Mesendoderm (in vitro differentiated cells): ENCODE data around the gene GAPDHS.

ENCODE experiments used
- DNase-seq: peaks from one replicate; pipeline ENCODE4 v3.0.0; 2013
- H2AK5ac ChIP-seq: 2 replicates; pipeline ENCODE4 v1.6.1; 2013; ENCODE audit warnings: low read length, inconsistent platforms
- H2BK120ac ChIP-seq: 2 replicates; pipeline ENCODE4 v1.6.1; 2013; ENCODE audit warnings: low read depth, mild to moderate bottlenecking, low read length, moderate library complexity, mixed read lengths
- H2BK15ac ChIP-seq: replicated peaks from 2 replicates; pipeline ENCODE4 v1.6.1; 2013; ENCODE audit warnings: low read depth, mild to moderate bottlenecking, moderate library complexity
- H2BK5ac ChIP-seq: 2 replicates; pipeline ENCODE4 v1.6.1; 2013; ENCODE audit warnings: low read length, inconsistent platforms
- H3K18ac ChIP-seq: 2 replicates; pipeline ENCODE4 v1.6.1; 2013; ENCODE audit warnings: mild to moderate bottlenecking, low read length, mixed read lengths
- H3K23ac ChIP-seq: one replicate; pipeline ENCODE4 v1.6.1; 2013; ENCODE audit warnings: low read length
- H3K27ac ChIP-seq: 2 replicates; pipeline ENCODE4 v1.5.1; 2013; ENCODE audit warnings: low read depth, mild to moderate bottlenecking, inconsistent platforms, low read length, moderate library complexity
- H3K27me3 ChIP-seq: 2 replicates; pipeline ENCODE4 v1.6.1; 2013; ENCODE audit warnings: low read length, control low read depth, mild to moderate bottlenecking, inconsistent platforms; ENCODE audit not compliant: insufficient read depth, poor library complexity
- H3K36me3 ChIP-seq: 2 replicates; pipeline ENCODE4 v1.6.1; 2013; ENCODE audit warnings: low read length, inconsistent platforms; ENCODE audit not compliant: control insufficient read depth, insufficient read depth
- H3K4ac ChIP-seq: one replicate; pipeline ENCODE4 v1.6.1; 2013; ENCODE audit warnings: low read depth, mild to moderate bottlenecking, low read length, moderate library complexity
- H3K4me1 ChIP-seq: 2 replicates; pipeline ENCODE4 v1.6.1; 2013; ENCODE audit warnings: low read depth, low read length, inconsistent platforms; ENCODE audit not compliant: control insufficient read depth
- H3K4me2 ChIP-seq: 2 replicates; pipeline ENCODE4 v1.6.1; 2013; ENCODE audit warnings: low read length
- H3K4me3 ChIP-seq: 2 replicates; pipeline ENCODE4 v1.5.1; 2013; ENCODE audit warnings: mild to moderate bottlenecking, low read length
- H3K56ac ChIP-seq: one replicate; pipeline ENCODE4 v1.6.1; 2013; ENCODE audit warnings: low read length
- H3K79me1 ChIP-seq: 2 replicates; pipeline ENCODE4 v1.6.1; 2013; ENCODE audit warnings: low read length, inconsistent platforms
- H3K79me2 ChIP-seq: 2 replicates; pipeline ENCODE4 v1.6.1; 2013; ENCODE audit warnings: mild to moderate bottlenecking, low read length; ENCODE audit not compliant: control insufficient read depth, insufficient read depth
- H3K9ac ChIP-seq: 2 replicates; pipeline ENCODE4 v1.6.1; 2013; ENCODE audit warnings: low read length, inconsistent platforms
- H4K5ac ChIP-seq: one replicate; pipeline ENCODE4 v1.6.1; 2013; ENCODE audit warnings: low read length
- H4K8ac ChIP-seq: one replicate; pipeline ENCODE4 v1.6.1; 2013; ENCODE audit warnings: low read depth, mild to moderate bottlenecking, control low read depth, low read length, moderate library complexity
- WGBS: extraction: QIAGEN DNeasy Blood & Tissue Kit; methylation state at CpG from one replicate; pipeline ENCODE4 v1.1.7; 2013; ENCODE audit warnings: low lambda C conversion rate, missing lambda C conversion rate; ENCODE audit not compliant: insufficient coverage; ENCODE audit errors: extremely low coverage; 5-methylcytosine and 5-hydroxymethylcytosine counted together

GAPDHS gene

DNA sequence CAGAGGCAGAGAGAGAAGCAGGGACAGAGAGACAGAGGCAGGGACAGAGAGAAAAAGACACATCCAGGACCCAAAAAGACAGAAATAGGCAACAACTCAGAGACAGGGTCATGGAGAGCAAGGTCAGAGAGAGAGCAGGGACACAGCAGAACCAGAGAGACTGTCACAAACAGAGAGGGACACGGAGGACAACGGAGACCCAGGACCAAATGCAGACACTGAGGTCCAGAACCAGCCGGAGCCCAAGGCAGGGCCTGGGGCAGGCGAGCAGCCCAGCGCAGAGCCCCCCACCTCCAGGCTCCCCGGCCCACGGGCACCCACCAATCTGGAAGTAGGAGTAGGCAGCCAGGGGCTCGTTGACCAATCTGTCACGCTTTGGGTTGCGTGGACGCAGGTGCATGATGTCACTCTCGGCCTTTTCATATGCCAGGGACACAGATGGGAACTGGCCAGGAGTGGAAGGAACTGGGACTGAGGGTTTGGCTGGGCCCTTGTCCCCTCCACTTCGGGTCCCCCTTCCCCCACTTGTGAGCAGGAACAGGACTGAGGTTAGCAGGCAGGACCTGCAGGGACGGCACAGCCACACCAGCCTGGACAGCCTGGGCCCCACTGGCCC lies 20.2 kb downstream of the GAPDHS start:
- H3K36me3 ChIP-seq, result no peaks in the 10 kb centered on the region
- WGBS, result no CpG with 5 or more reads among the region's 14 CpGs
- no peak for DNase-seq

GRCh38 chr19:35554076-35554475 lies 20.8 kb downstream of the GAPDHS start:
- H3K4me1 ChIP-seq, result no peaks in the 10 kb centered on the region
- H3K9ac ChIP-seq, result no peak overlapping the region
- no peaks in the 10 kb centered on the region for H3K36me3 ChIP-seq
- no CpG with 5 or more reads among the region's 5 CpGs for WGBS
- H3K18ac ChIP-seq, result no peak overlapping the region
- H4K5ac ChIP-seq, result no peak overlapping the region
- H3K27me3 ChIP-seq, result no peaks in the 10 kb centered on the region
- no peak overlapping the region for H3K27ac ChIP-seq
- H3K23ac ChIP-seq, result no peak overlapping the region
- no peak overlapping the region for H3K4me2 ChIP-seq
- H3K79me2 ChIP-seq, result no peaks in the 10 kb centered on the region
- no peak overlapping the region for H3K56ac ChIP-seq
- H3K4me3 ChIP-seq, result no peak overlapping the region
- no peak for DNase-seq
- no peak overlapping the region for H2BK120ac ChIP-seq
- no peak overlapping the region for H2BK15ac ChIP-seq
- H3K4ac ChIP-seq, result no peak overlapping the region
- H4K8ac ChIP-seq, result no peak overlapping the region
- H2AK5ac ChIP-seq, result no peak overlapping the region
- H2BK5ac ChIP-seq, result no peak overlapping the region
- no peaks in the 10 kb centered on the region for H3K79me1 ChIP-seq

More for the DNA sequence above, 20.2 kb downstream of the GAPDHS start:
- Histone ChIP-seq H3K79me1 (no peaks in the 10 kb centered on the region), H3K4ac (no peak overlapping the region), H3K4me3 (no peak overlapping the region), H3K4me1 (no peaks in the 10 kb centered on the region), H2AK5ac (no peak overlapping the region), H2BK5ac (no peak overlapping the region), H3K56ac (no peak overlapping the region), H3K4me2 (no peak overlapping the region), H4K8ac (no peak overlapping the region), H3K18ac (no peak overlapping the region), H3K27me3 (no peaks in the 10 kb centered on the region), H3K27ac (no peak overlapping the region), H3K79me2 (no peaks in the 10 kb centered on the region), H2BK15ac (no peak overlapping the region), H3K9ac (no peak overlapping the region), H2BK120ac (no peak overlapping the region), H3K23ac (no peak overlapping the region), H4K5ac (no peak overlapping the region)

- no peak overlapping the region for H3K23ac ChIP-seq
- H4K8ac ChIP-seq, result no peak overlapping the region
- no CpG with 5 or more reads among the region's 30 CpGs for WGBS
- no peaks in the 10 kb centered on the region for H3K79me2 ChIP-seq
- no peak overlapping the region for H2BK15ac ChIP-seq
- DNase-seq, result peak; percentile 75
- no peak overlapping the region for H3K18ac ChIP-seq
- no peak overlapping the region for H3K9ac ChIP-seq
- H3K27me3 ChIP-seq, result no peaks in the 10 kb centered on the region
- H4K5ac ChIP-seq, result no peak overlapping the region
- H3K56ac ChIP-seq, result no peak overlapping the region
- H3K4me1 ChIP-seq, result no peaks in the 10 kb centered on the region
- H2BK5ac ChIP-seq, result no peak overlapping the region
- no peak overlapping the region for H3K4me2 ChIP-seq
- no peak overlapping the region for H2AK5ac ChIP-seq
- H3K79me1 ChIP-seq, result no peaks in the 10 kb centered on the region
- no peak overlapping the region for H2BK120ac ChIP-seq
- no peak overlapping the region for H3K27ac ChIP-seq
- H3K4me3 ChIP-seq, result no peak overlapping the region
- H3K36me3 ChIP-seq, result no peaks in the 10 kb centered on the region
- H3K4ac ChIP-seq, result no peak overlapping the region
Observed at GRCh38 chr19:35555301-35556005, 22.2 kb downstream of the GAPDHS start.

- no peak overlapping the region for H2AK5ac ChIP-seq
- H3K56ac ChIP-seq, result no peak overlapping the region
- no peaks in the 10 kb centered on the region for H3K79me1 ChIP-seq
- no CpG with 5 or more reads among the region's 9 CpGs for WGBS
- no peak overlapping the region for H3K4me3 ChIP-seq
- no peaks in the 10 kb centered on the region for H3K4me1 ChIP-seq
- no peak for DNase-seq
- no peaks in the 10 kb centered on the region for H3K27me3 ChIP-seq
- H3K9ac ChIP-seq, result no peak overlapping the region
- H2BK120ac ChIP-seq, result no peak overlapping the region
- no peaks in the 10 kb centered on the region for H3K36me3 ChIP-seq
- H3K18ac ChIP-seq, result no peak overlapping the region
- H3K79me2 ChIP-seq, result no peaks in the 10 kb centered on the region
- H4K8ac ChIP-seq, result no peak overlapping the region
- H3K4me2 ChIP-seq, result no peak overlapping the region
- no peak overlapping the region for H2BK5ac ChIP-seq
- no peak overlapping the region for H3K27ac ChIP-seq
- no peak overlapping the region for H3K23ac ChIP-seq
- H2BK15ac ChIP-seq, result no peak overlapping the region
- H4K5ac ChIP-seq, result no peak overlapping the region
- no peak overlapping the region for H3K4ac ChIP-seq
Observed at GRCh38 chr19:35556025-35556590, 22.9 kb downstream of the GAPDHS start.

DNA sequence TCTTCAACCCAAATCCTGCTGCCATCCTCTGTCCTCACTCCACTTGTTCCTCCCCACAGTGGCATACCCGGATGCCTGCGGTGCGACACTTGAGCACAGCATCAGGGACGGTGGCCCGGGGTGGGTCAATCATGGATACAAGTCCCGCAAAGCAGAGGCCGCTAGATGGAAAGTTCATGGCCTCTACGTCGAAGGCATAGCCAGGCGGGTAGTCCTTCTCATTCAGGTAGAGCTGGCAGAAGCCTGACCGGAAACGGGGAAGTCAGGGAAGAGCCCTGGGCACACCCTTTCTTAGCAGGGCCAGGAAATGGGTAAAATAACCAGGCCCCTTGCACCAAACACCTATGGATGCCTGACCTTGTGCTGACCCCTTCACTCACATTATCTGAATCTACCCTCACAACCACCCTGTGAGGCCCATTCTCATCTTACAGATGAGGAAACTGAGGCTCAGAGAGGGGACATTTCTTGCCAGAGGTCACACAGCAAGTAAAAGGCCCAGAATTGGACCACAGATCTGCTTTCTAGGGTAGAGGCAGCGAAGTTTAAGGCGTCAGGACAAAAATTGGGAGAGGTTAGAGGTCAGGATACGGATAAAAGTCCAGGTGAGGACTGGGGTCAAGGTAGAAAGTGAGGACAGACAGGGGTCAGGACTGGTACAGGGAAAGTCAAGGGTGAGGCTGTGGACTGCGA lies 23.7 kb downstream of the GAPDHS start:
- Histone ChIP-seq H3K23ac (no peak overlapping the region), H3K4me3 (no peak overlapping the region), H3K79me1 (no peaks in the 10 kb centered on the region), H2AK5ac (no peak overlapping the region), H2BK120ac (no peak overlapping the region), H4K5ac (no peak overlapping the region), H3K18ac (no peak overlapping the region), H3K56ac (peak overlapping the region; percentile 78), H3K79me2 (no peaks in the 10 kb centered on the region), H3K4ac (no peak overlapping the region), H3K27me3 (no peaks in the 10 kb centered on the region), H3K4me2 (no peak overlapping the region), H2BK5ac (no peak overlapping the region), H2BK15ac (no peak overlapping the region), H3K4me1 (no peaks in the 10 kb centered on the region), H3K9ac (peak overlapping the region; percentile 42), H4K8ac (no peak overlapping the region), H3K27ac (no peak overlapping the region), H3K36me3 (no peaks in the 10 kb centered on the region)
- WGBS, result no CpG with 5 or more reads among the region's 16 CpGs
- no peak for DNase-seq
